PC-9 (cell line): ENCODE results near the gene ADGRL3. TPM values are rescaled to one million over a fixed set of nuclear protein-coding genes. Genes with fewer than 3 reads are reported as not detected.

Experiments used
- BruUV-seq: library from RNA; stranded (reverse); fragments of 400-500 nt; replicated peaks from 2 replicates; lab custom pipeline; 2021; lab: Mats Ljungman, UMichigan
- CTCF ChIA-PET: fragments of 300-600 bp; sonication (Branson Sonifier 250); formaldehyde crosslinking; loops from one replicate; lab custom pipeline; 2022; ENCODE audit warnings: antibody characterized with exemption; lab: Charles Lee
- POLR2A ChIA-PET: fragments of 300-600 bp; sonication (Branson Sonifier 250); formaldehyde crosslinking; loops from one replicate; lab custom pipeline; 2022; ENCODE audit warnings: antibody characterized with exemption; ENCODE audit not compliant: unreplicated experiment; lab: Charles Lee
- DNase-seq, 2 experiments: peaks; one replicate each; pipeline versions ENCODE4 v3.0.0 to v3.0.0-alpha.2; 2015 to 2022; ENCODE audit warnings: mixed read lengths in 1 of 2
- H2AFZ ChIP-seq: fragments of 200-600 bp; sonication (generic); 2 replicates; pipeline ENCODE4 v1.8.1; 2017; ENCODE audit warnings: antibody characterized with exemption
- H3F3A ChIP-seq: fragments of 200-600 bp; sonication (generic); 2 replicates; pipeline ENCODE4 v1.8.1; 2017; ENCODE audit warnings: antibody characterized with exemption, mild to moderate bottlenecking, low read depth; ENCODE audit not compliant: insufficient read depth
- H3K27ac ChIP-seq: fragments of 200-600 bp; sonication (generic); 2 replicates; pipeline ENCODE4 v1.6.1; 2016; ENCODE audit warnings: mixed run types
- H3K27me3 ChIP-seq: fragments of 200-600 bp; sonication (generic); 2 replicates; pipeline ENCODE4 v1.6.1; 2016; ENCODE audit warnings: low read depth, mixed run types; ENCODE audit not compliant: insufficient read depth
- H3K36me3 ChIP-seq: fragments of 200-600 bp; sonication (generic); 2 replicates; pipeline ENCODE4 v1.6.1; 2016; ENCODE audit warnings: low read depth, mixed run types
- H3K4me1 ChIP-seq: fragments of 200-600 bp; sonication (generic); replicated peaks from 2 replicates; pipeline ENCODE4 v1.6.1; 2016; ENCODE audit warnings: mixed run types; ENCODE audit not compliant: insufficient read depth
- H3K4me2 ChIP-seq: fragments of 200-600 bp; sonication (generic); 2 replicates; pipeline ENCODE4 v1.6.1; 2017; ENCODE audit warnings: mixed run types
- H3K4me3 ChIP-seq: fragments of 200-600 bp; sonication (generic); 2 replicates; pipeline ENCODE4 v1.6.1; 2016; ENCODE audit warnings: mixed run types
- H3K79me2 ChIP-seq: fragments of 200-600 bp; sonication (generic); 2 replicates; pipeline ENCODE4 v1.6.1; 2017; ENCODE audit warnings: low read depth, mixed run types
- H3K9me2 ChIP-seq: fragments of 200-600 bp; sonication (generic); 2 replicates; pipeline ENCODE4 v1.8.1; 2017; ENCODE audit warnings: mild to moderate bottlenecking; ENCODE audit not compliant: insufficient read depth
- H3K9me3 ChIP-seq: fragments of 200-600 bp; sonication (generic); 2 replicates; pipeline ENCODE4 v1.8.1; 2016; ENCODE audit warnings: low read depth; ENCODE audit not compliant: insufficient read depth
- H4K20me1 ChIP-seq: fragments of 200-600 bp; sonication (generic); 2 replicates; pipeline ENCODE4 v1.8.1; 2017; ENCODE audit not compliant: insufficient read depth
- EZH2 ChIP-seq: fragments of 200-600 bp; sonication (generic); IDR thresholded peaks from 2 replicates; pipeline ENCODE4 v1.8.0; 2017; ENCODE audit warnings: antibody characterized with exemption, low read depth
- intact Hi-C: fragments of 100-400 bp; cut with micrococcal nuclease; formaldehyde crosslinking; loops from one replicate; pipeline ENCODE4 v1.10.0; 2022; ENCODE audit not compliant: unreplicated experiment
- total RNA-seq: library from RNA; stranded (reverse); gene quantifications from 2 replicates; pipeline ENCODE4 v1.2.3, GENCODE V29; 2021
- TF ChIP-seq, protein P1 (sequence below): fragments of 200-600 bp; sonication (generic); conservative IDR thresholded peaks from 2 replicates; pipeline ENCODE4 v1.6.1; 2017; ENCODE audit warnings: mixed run types, antibody characterized with exemption, mild to moderate bottlenecking, moderate library complexity

ADGRL3 gene
- total RNA-seq, 1 experiment from 2014 or later: 1.6 TPM

DNA sequence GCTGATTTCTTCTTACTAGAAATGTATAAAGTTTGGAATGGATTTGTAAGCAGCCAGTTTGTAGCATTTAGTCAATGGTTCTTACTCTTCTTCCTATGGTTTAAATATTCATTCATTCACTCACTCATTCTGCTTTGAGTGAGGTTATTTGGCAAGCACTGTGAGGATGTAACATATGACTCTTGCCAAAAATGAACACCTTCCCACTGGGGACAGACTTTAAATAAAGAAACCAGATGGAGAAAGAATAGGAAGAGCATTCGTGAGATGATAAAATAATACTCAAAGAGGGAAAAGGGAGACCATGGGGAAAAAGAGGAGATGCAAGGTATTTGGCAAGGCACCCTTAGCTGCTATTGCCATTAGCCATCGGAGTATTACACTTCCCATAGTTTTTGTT is 586.1 kb downstream of the ADGRL3 start:
- H4K20me1 ChIP-seq: no peaks in the 10 kb centered on the region
- H3K9me3 ChIP-seq: no peaks in the 10 kb centered on the region
- H3K4me2 ChIP-seq: no peak overlapping the region
- intact Hi-C loops: no loop called here
- no peaks in the 10 kb centered on the region for H3K36me3 ChIP-seq
- H3K9me2 ChIP-seq: no peaks in the 10 kb centered on the region
- TF ChIP-seq, protein P1, sequence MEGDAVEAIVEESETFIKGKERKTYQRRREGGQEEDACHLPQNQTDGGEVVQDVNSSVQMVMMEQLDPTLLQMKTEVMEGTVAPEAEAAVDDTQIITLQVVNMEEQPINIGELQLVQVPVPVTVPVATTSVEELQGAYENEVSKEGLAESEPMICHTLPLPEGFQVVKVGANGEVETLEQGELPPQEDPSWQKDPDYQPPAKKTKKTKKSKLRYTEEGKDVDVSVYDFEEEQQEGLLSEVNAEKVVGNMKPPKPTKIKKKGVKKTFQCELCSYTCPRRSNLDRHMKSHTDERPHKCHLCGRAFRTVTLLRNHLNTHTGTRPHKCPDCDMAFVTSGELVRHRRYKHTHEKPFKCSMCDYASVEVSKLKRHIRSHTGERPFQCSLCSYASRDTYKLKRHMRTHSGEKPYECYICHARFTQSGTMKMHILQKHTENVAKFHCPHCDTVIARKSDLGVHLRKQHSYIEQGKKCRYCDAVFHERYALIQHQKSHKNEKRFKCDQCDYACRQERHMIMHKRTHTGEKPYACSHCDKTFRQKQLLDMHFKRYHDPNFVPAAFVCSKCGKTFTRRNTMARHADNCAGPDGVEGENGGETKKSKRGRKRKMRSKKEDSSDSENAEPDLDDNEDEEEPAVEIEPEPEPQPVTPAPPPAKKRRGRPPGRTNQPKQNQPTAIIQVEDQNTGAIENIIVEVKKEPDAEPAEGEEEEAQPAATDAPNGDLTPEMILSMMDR: no peak
- TF ChIP-seq EZH2: no peak
- no peaks in the 10 kb centered on the region for H3K79me2 ChIP-seq
- BruUV-seq: no TSS peak
- no peaks in the 10 kb centered on the region for H3F3A ChIP-seq
- H3K27ac ChIP-seq: no peak overlapping the region
- H3K4me1 ChIP-seq: no peaks in the 10 kb centered on the region
- ChIA-PET CTCF (no interaction called here), POLR2A (no interaction called here)
- no peak for DNase-seq
- no peak overlapping the region for H3K4me3 ChIP-seq
- H3K27me3 ChIP-seq: no peaks in the 10 kb centered on the region
- no peak overlapping the region for H2AFZ ChIP-seq

DNA sequence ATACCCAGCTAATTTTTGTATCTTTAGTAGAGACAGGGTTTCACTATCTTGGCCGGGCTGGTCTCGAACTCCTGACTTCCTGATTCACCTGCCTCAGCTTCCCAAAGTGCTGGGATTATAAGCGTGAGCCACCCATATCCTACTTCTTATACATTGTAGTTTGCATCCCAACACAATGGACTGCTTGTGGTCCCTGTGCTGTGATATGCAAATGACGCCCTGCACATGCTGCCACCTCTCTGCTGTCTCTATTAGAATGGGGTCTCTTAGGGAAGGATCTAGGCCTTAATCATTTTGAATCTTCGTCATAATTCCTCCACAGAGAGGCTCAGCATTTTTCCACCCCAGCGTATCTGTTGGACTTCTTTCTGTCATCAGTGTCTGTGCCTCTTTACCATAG is 595.9 kb downstream of the ADGRL3 start:
- no peak for TF ChIP-seq EZH2
- TF ChIP-seq, protein P1: no peak
- ChIA-PET CTCF (no interaction called here), POLR2A (no interaction called here)

DNA sequence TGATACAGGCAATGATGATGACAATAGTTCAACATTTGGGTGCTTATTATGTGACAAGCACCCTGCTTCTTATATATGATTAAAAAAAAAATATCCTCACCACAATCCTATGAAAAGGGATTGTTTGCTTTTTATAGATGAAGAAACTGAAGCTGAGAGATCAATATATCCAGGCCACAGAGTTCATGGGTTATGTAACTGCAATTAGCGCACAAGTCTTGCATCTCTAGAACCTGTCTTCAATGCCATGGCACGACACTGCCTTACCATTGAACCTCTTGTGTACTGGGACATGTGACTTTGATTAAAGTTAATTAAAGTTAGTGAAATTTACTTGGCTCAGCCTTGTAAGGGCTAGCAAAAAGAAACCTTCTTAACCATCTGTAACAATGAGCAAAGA is 599.7 kb downstream of the ADGRL3 start:
- no peaks in the 10 kb centered on the region for H3K27me3 ChIP-seq
- H3K36me3 ChIP-seq: no peaks in the 10 kb centered on the region
- no TSS peak for BruUV-seq
- ChIA-PET POLR2A (no interaction called here), CTCF (no interaction called here)
- no peak overlapping the region for H3K4me3 ChIP-seq
- no peak for DNase-seq
- no peaks in the 10 kb centered on the region for H3K9me3 ChIP-seq
- H4K20me1 ChIP-seq: no peaks in the 10 kb centered on the region
- no peak for TF ChIP-seq EZH2
- TF ChIP-seq, protein P1: no peak
- intact Hi-C loops: no loop called here
- H3K4me2 ChIP-seq: no peak overlapping the region
- no peaks in the 10 kb centered on the region for H3K9me2 ChIP-seq
- H3K79me2 ChIP-seq: no peaks in the 10 kb centered on the region
- H2AFZ ChIP-seq: no peak overlapping the region
- no peaks in the 10 kb centered on the region for H3F3A ChIP-seq
- H3K4me1 ChIP-seq: no peaks in the 10 kb centered on the region
- H3K27ac ChIP-seq: no peak overlapping the region

More for the DNA sequence above, 595.9 kb downstream of the ADGRL3 start:
- H3K9me2 ChIP-seq: no peaks in the 10 kb centered on the region
- BruUV-seq: no TSS peak
- H3K27ac ChIP-seq: no peak overlapping the region
- H3K27me3 ChIP-seq: no peaks in the 10 kb centered on the region
- intact Hi-C loops: no loop called here
- DNase-seq: no peak
- no peaks in the 10 kb centered on the region for H4K20me1 ChIP-seq
- no peak overlapping the region for H3K4me2 ChIP-seq
- H2AFZ ChIP-seq: no peak overlapping the region
- no peaks in the 10 kb centered on the region for H3K9me3 ChIP-seq
- no peaks in the 10 kb centered on the region for H3F3A ChIP-seq
- no peaks in the 10 kb centered on the region for H3K36me3 ChIP-seq
- H3K79me2 ChIP-seq: no peaks in the 10 kb centered on the region
- no peaks in the 10 kb centered on the region for H3K4me1 ChIP-seq
- H3K4me3 ChIP-seq: no peak overlapping the region
